ENCODE measurements around the gene MLXIP. TPM values are rescaled to one million over a fixed set of nuclear protein-coding genes. Genes with fewer than 3 reads are reported as not detected.
A peak's percentile ranks its signal among the peaks of the same experiment; 100 is the strongest.

Gene MLXIP
- total RNA-seq, 1 donor from 2014 or later, result 18.5 TPM

DNA sequence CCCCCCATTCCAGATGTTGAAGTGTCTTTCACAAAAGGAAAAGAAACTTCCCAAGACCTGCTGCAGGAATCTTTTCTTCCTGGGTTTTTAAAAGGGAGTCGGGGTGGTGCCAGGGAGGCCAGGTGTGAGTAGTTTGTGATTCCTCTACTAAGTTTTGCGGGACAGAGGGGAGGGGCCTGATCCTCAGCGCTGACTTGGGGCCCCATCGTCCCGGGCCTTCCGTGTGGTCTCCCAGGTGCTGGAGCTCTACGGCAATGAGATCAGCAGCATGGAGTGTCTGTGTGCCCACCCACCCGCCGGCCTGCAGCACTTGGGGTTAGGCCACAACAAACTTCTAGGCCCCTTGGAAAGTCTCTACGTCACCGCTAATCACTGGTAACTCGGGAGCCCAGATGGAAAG lies 108.9 kb downstream of the MLXIP start:
- DNase-seq (ENCODE audit: low read depth), result no peak
- H3K4me3 ChIP-seq (ENCODE audit: low read depth, low read length), result no peak overlapping the region
- TF ChIP-seq, protein P1, sequence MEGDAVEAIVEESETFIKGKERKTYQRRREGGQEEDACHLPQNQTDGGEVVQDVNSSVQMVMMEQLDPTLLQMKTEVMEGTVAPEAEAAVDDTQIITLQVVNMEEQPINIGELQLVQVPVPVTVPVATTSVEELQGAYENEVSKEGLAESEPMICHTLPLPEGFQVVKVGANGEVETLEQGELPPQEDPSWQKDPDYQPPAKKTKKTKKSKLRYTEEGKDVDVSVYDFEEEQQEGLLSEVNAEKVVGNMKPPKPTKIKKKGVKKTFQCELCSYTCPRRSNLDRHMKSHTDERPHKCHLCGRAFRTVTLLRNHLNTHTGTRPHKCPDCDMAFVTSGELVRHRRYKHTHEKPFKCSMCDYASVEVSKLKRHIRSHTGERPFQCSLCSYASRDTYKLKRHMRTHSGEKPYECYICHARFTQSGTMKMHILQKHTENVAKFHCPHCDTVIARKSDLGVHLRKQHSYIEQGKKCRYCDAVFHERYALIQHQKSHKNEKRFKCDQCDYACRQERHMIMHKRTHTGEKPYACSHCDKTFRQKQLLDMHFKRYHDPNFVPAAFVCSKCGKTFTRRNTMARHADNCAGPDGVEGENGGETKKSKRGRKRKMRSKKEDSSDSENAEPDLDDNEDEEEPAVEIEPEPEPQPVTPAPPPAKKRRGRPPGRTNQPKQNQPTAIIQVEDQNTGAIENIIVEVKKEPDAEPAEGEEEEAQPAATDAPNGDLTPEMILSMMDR (conservative IDR thresholded peaks at IDR 0.05; ENCODE audit: low read depth, low read length), result no peak

DNA sequence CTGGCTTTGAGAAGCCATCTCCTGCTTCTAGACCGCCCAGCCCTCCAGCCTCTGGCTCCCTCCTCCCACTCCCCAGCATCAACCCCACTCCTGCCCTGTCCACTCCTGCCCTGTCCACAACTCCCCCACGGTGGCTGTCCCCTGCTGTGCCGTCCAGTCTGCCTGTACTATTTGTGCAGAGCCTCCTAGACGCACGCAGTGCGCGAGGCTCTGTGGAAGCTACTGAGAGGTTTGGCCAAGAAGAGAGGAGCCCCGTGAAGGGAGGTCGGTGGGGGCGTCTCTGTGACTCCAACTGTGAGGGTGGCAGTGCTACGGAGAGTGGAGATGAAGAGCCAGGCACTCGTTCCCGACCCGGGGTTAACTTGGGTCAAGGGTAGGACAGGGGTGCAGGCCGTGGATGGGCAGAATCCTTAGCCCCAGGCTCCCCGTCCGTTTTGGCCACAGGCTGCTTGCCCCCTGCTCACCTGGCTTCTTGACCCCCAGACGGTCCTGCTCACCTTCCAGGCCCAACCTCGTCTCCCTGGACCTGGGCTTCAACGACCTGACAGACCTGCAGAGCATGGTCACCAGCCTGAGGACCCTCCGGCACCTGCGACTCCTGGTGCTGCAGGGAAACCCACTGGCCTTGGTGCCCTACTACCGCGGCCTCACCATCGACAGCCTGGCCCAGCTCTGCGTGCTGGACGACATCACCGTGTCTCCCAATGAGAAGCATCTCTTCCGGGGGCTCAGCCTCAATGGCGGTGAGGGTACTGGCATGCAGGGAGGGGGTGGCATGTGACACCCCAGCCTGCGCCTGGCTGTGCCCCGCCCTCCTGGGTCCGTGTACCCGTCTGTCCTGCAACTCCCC lies 111.3 kb downstream of the MLXIP start:
- TF ChIP-seq, protein P1 (conservative IDR thresholded peaks at IDR 0.05; ENCODE audit: low read depth, low read length), result no peak
- H3K4me3 ChIP-seq (ENCODE audit: low read depth, low read length), result no peak overlapping the region
- no peak for DNase-seq (ENCODE audit: low read depth)

DNA sequence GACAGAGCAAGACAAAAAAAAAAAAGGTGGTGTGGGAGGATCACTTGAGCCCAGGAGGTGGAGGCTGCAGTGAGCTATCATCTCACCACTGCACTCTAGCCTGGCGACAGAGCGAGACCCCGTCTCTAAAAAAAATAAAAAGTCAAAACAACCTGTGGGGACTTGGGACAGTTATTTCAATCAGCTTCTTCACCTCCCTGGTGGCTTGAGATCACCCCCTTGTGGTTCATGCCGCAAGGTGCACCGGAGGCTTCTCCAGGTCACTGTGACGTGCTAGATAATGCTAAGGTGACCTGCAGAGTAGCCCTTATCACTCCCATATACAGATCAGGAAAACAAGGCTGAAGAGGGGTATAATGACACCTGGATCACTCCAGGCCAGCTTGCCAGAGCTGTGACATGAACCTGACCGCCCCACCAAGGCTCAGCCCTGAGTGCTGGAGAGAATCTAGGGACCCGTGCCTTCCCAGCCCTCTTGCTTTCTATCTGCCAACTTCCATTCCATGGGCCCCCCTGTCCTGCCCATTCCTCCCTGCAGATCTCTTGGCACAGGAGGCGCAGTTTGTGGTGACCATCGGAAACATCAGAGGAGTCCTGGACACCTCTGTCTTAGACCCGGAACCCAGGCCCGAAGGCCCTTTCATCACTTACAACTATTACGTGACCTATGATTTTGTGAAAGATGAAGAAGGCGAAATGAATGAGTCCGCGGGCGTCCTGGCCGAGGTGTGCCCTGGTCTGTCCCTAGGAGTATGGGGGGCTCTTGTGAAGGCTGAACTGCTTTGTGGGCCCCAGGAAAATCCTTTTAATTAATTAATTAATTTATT lies 112.5 kb downstream of the MLXIP start:
- DNase-seq (ENCODE audit: low read depth), result no peak
- TF ChIP-seq, protein P1 (conservative IDR thresholded peaks at IDR 0.05; ENCODE audit: low read depth, low read length), result peak; percentile 95
- H3K4me3 ChIP-seq (ENCODE audit: low read depth, low read length), result no peak overlapping the region

DNA sequence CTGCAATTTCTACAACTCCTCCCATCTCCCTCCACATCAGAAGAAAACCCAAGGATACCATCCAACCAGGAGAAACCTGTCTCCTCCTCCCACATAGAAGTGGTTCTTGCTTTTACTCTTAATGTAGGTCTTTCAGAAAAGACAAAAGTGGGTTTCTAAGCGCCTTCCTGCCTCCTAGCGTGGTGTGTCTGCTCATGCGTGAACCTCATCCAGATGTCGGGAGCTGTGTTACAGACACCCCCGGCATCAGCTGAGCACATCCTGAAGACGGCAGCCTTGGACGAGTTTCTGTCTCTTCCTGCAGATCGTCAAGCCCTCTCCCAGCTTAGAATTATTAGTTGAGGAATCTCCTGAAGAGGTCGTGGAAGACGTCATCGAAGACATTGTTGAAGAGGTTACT lies 113.9 kb downstream of the MLXIP start:
- TF ChIP-seq, protein P1 (conservative IDR thresholded peaks at IDR 0.05; ENCODE audit: low read depth, low read length), result no peak
- DNase-seq (ENCODE audit: low read depth), result no peak
- no peak overlapping the region for H3K4me3 ChIP-seq (ENCODE audit: low read depth, low read length)

DNA sequence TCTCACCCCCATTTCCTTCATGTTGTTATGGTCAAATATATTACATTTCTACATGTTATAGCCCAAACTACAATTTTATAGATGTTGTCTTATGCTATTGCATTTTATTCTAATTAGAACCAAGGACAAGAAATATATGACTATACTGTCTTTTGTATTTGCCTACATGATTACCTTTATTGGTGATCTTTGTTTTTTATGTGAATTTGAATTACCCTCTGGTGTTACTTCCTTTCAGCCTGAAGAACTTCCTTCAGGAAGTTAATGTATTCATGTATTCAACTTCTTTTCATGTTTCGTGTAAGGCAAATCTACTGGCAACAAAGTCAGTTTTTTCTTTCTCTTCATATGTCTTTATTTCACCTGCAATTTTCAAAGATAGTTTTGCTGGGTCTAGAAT lies 116.2 kb downstream of the MLXIP start:
- TF ChIP-seq, protein P1 (conservative IDR thresholded peaks at IDR 0.05; ENCODE audit: low read depth, low read length), result no peak
- DNase-seq (ENCODE audit: low read depth), result no peak
- H3K4me3 ChIP-seq (ENCODE audit: low read depth, low read length), result no peak overlapping the region

DNA sequence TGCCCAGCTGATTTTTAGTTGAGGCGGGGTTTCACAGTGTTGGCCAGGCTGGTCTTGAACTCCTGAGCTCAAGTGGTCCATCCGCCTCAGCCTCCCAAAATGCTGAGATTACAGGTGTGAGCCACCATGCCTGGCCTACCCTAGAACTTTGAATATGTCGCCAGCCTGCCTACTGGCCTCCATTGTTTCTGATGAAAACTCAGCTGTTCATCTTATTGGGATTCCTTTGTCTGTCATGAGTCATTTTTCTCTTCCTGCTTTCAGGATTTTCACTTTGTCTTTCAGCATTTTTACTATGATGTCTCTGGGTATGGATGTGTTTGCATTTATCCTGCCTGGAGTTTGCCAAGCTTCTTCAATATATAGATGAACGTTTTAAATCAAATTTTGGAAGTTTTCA lies 116.8 kb downstream of the MLXIP start:
- TF ChIP-seq, protein P1 (conservative IDR thresholded peaks at IDR 0.05; ENCODE audit: low read depth, low read length), result no peak

More for the DNA sequence above, 116.8 kb downstream of the MLXIP start:
- no peak overlapping the region for H3K4me3 ChIP-seq (ENCODE audit: low read depth, low read length)
- no peak for DNase-seq (ENCODE audit: low read depth)

Other genes starting within 250 kb of the MLXIP start
- gene HPD, start 219.9 kb upstream of the MLXIP start, total RNA-seq, result 0.12 TPM in 1 of 2 replicates, not detected in the other
- gene PSMD9, start 190.0 kb upstream of the MLXIP start, total RNA-seq, result 44.2 and 108 TPM in 2 replicates
- gene CFAP251, start 160.2 kb upstream of the MLXIP start, total RNA-seq, result 2.2 and 4.6 TPM in 2 replicates
- 12.4 and 15.3 TPM in 2 replicates for gene BCL7A, start 56.9 kb upstream of the MLXIP start, total RNA-seq
- not detected in 2 replicates for gene IL31, start 95.5 kb downstream of the MLXIP start, total RNA-seq
- gene LRRC43, start 104.4 kb downstream of the MLXIP start, total RNA-seq, result 2.5 TPM in 1 of 2 replicates, not detected in the other
- 0.58 and 1.4 TPM in 2 replicates for gene B3GNT4, start 125.0 kb downstream of the MLXIP start, total RNA-seq
- 92.6 and 123 TPM in 2 replicates for gene DIABLO, start 147.3 kb downstream of the MLXIP start, total RNA-seq
- 15.1 and 23.4 TPM in 2 replicates for gene VPS33A, start 187.7 kb downstream of the MLXIP start, total RNA-seq